SU-DHL-6 (cell line): ENCODE data around the gene PDE4B.

Experiments
- CTCF ChIP-seq: fragments of 200-600 bp; sonication (generic); IDR thresholded peaks from one replicate; pipeline ENCODE4 v1.5.1; 2017; ENCODE audit warnings: antibody characterized with exemption, mild to moderate bottlenecking, low read length, moderate library complexity; ENCODE audit not compliant: insufficient read depth, poor library complexity, severe bottlenecking
- EZH2phosphoT487 ChIP-seq: fragments of 200-600 bp; sonication (generic), shearing (Covaris generic); conservative IDR thresholded peaks from 2 replicates; pipeline ENCODE4 v1.6.1; 2018; ENCODE audit warnings: mild to moderate bottlenecking, antibody characterized with exemption, low read length, moderate library complexity, mixed read lengths

- no peak for TF ChIP-seq CTCF
- no peak for TF ChIP-seq EZH2phosphoT487
Observed at GRCh38 chr1:66395202-66396061, 602.7 kb downstream of the PDE4B start.
